HG02759 (cell line): ENCODE data around the gene ZNF780B.
A peak's percentile ranks its signal among the peaks of the same experiment; 100 is the strongest.
"Not testable (repeated sequence)": the region's sequence is repeated elsewhere in the genome, so short reads cannot be mapped to it uniquely, and the experiment has no call there.

Experiments used
- ATAC-seq: cut with Tn5 transposase; IDR thresholded peaks from one replicate; pipeline ENCODE4 v1.9.1; 2021; ENCODE audit warnings: mild to moderate bottlenecking, moderate library complexity; ENCODE audit not compliant: unreplicated experiment

ZNF780B gene

DNA sequence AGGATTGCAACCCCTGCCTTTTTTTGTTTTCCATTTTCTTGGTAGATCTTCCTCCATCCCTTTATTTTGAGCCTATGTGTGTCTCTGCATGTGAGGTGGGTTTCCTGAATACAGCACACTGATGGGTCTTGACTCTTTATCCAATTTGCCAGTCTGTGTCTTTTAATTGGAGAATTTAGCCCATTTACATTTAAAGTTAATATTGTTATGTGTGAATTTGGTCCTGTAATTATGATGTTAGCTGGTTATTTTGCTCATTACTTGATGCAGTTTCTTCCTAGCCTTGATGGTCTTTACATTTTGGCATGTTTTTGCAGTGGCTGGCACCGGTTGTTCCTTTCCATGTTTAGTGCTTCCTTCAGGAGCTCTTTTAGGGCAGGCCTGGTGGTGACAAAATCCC lies 14.3 kb downstream of the ZNF780B start:
- ATAC-seq = not testable (repeated sequence)

GRCh38 chr19:40038047-40038446 lies 18.0 kb downstream of the ZNF780B start:
- ATAC-seq = not testable (repeated sequence)

DNA sequence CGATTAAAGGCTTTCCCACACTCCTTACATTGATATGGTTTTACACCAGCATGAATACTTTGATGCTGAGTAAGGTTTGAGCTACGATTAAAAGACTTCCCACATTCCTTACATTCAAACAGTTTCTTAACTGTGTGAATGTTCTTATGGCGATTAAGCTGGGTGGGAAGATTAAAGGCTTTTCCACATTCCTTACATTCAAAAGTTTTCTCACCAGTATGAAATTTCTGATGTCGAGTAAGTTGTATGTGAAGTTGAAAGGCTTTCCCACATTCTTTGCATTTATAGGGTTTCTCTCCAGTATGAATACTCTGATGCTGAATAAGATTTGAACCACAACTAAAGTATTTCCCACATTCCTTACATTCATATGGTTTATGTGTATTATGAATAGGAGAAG lies 20.0 kb downstream of the ZNF780B start:
- ATAC-seq = no peak

DNA sequence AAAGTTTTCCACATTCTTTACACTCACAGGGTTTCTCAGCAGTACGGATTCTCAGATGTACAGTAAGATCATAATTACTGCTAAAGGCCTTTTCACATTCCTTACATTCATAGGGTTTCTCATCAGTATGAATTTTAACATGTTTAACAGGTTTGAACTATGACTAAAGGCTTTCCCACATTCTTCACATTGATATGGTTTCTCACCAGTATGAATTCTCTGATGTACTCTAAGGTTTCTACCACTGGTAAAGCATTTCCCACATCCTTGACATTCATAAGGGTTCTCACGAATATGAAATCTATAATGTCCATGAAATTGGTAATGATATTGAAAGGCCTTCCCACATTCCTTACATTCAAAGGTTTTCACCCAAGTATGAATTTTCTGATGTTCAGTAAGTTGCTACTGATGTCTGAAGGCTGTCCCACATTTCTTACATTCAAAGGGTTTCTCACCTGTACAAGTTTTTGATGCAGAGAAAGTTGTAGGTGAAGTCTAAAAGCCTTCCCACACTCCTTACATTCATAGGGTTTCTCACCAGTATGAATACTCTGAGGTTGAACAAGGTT lies 22.0 kb downstream of the ZNF780B start:
- no peak for ATAC-seq

- no peak for ATAC-seq
These were observed 29.4 kb downstream of the ZNF780B start for GRCh38 chr19:40026597-40026970.

GRCh38 chr19:40025938-40026596 lies 30.0 kb downstream of the ZNF780B start:
- no peak for ATAC-seq

- ATAC-seq = no peak
These were observed 32.1 kb downstream of the ZNF780B start for GRCh38 chr19:40023969-40024368.

DNA sequence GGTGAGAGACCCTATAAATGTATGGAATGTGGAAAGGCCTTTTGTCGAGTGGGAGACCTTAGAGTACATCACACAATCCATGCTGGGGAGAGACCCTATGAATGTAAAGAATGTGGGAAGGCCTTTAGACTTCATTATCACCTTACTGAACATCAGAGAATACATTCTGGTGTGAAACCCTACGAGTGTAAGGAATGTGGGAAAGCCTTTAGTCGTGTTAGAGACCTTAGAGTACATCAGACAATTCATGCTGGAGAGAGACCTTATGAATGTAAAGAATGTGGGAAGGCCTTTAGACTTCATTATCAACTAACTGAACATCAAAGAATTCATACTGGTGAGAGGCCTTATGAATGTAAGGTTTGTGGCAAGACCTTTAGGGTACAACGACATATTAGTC lies 42.0 kb downstream of the ZNF780B start:
- ATAC-seq = no peak

DNA sequence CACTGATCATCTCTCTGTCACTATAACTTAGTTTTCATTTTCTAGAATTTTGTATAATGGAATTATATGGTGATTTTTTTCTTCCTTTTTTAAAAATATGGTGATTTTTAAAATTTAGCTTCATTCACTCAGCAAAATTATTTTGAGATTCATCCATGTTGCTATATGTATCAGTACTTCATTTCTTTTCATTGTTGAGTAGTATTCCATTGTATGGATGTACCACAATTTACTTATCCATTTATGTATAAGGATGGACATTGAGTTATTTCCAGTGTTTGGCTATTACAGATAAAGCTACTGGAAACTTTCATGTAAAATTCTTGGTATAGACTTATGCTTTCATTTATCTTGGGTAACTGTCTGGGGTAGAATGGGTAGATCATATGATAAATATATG lies 46.4 kb downstream of the ZNF780B start:
- no peak for ATAC-seq

DNA sequence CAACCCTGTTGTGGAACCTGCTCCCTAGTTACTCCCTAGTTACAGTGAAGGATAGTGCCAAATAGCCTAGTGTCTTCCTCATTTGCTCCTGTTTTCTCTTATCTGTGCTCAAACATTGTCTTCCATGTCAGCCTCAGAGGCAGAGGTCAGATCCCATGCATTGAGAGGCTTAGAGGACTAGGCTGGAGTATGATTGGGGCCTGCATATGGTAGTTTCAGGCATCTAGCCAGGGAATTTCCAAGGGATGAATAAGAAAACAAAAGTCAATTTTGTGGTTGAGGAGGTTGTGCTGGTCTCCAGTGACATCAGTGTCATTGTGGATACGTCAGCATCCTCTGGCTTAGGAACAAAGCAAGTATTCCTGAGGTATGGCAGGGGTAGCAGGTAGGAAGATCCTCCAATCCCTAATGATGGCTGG lies 49.7 kb downstream of the ZNF780B start:
- no peak for ATAC-seq

GRCh38 chr19:40005691-40006272 lies 50.2 kb downstream of the ZNF780B start:
- ATAC-seq = no peak

DNA sequence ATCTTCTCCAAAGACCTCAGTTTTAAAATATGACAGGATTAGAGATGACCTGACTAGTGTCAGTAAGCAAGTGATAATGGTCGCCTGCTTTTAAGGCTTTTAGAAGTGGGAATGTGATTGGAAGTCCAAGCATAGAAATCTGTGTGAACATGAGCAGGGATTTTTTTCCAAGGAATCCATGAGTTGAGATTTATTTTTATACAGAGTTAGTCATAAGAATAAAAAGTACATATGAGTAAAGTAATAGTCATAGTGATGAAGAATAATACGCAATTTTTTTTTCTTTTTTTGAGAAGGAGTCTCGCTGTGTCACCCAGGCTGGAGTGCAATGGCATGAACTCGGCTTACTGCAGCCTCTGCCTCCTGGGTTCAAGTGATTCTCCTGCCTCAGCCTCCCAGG lies 57.5 kb downstream of the ZNF780B start:
- no peak for ATAC-seq

DNA sequence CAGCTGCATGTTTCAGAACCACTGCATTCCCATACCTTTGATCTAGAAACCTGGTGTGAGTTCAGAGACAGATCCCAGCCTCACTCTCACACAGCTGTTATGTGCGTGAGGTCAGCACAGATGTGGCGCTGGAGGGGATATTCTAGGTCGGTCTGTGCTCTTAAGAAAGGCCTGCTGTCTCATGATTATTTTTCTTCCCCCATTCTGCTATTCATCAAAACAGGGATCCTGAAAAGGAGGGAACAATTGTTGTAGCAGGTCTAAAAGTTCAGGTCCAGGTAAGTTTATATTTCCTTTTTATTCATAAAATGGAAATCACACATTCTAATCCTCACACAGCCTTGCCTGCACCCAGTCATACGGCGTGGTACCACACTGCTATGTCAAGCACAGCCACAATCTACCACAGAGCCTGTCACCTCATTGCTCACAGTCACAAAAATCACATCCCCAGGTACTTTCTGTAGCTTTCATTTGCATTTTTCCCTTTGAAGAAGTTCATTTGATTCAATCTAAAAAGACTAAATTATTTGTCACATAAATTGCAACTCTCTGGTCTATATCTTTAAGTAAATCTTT lies 58.3 kb downstream of the ZNF780B start:
- ATAC-seq = no peak

GRCh38 chr19:39996811-39997637 lies 59.0 kb downstream of the ZNF780B start, which contains the start of gene ZNF546:
Gene ZNF546 (plus strand): TSS chr19:39997060. CDS start chr19:39998327, 1,267 bp downstream.
- peak; percentile 87 for ATAC-seq

- peak; percentile 34 for ATAC-seq
These were observed 59.7 kb downstream of the ZNF780B start for GRCh38 chr19:39996218-39996810.

GRCh38 chr19:39995794-39996193 lies 60.2 kb downstream of the ZNF780B start:
- ATAC-seq = no peak

GRCh38 chr19:39994361-39994760 lies 61.7 kb downstream of the ZNF780B start:
- no peak for ATAC-seq

DNA sequence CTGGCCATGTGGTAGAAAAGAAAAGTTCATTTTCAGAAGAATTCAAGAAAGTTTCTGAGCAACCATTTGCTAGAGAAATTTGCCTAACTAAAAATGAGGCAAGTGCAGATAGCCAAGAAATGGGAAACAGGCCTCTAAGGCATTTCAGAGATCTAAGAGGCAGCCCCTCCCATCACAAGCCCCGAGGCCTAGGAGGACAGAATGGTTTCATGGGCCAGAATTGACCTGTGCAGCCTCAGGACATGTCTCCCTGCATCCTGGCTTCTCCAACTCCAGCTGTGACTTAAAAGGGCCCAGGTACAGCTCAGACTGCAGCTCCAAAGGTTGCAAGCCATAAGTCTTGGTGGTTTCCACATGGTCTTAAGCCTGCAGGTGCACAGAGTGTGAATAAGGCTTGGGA lies 62.4 kb downstream of the ZNF780B start:
- ATAC-seq = no peak

- no peak for ATAC-seq
These were observed 68.4 kb downstream of the ZNF780B start for GRCh38 chr19:39987596-39987995.

DNA sequence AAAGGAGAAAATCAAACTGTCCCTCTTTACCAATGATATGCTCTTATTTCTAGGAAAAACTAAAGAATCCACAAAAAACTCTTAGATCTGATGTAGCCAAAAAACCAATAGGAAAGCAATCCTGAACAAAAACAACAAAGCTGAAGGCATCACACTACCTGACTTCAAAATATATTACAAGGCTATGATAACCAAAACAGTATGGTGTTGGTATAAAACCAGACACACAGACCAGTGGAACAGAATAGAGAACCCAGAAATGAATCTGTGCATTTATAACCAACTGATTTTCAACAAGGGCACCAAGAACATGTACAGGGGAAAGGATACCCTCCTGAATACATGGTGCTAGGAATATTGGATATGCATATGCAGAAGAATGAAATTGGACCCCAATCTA lies 68.9 kb downstream of the ZNF780B start:
- ATAC-seq = no peak

GRCh38 chr19:39986643-39987042 lies 69.4 kb downstream of the ZNF780B start:
- ATAC-seq = no peak
